ENCODE data around the gene GSKIP.
"Not testable (repeated sequence)": the region's sequence is repeated elsewhere in the genome, so short reads cannot be mapped to it uniquely, and the experiment has no call there.

The GSKIP gene

DNA sequence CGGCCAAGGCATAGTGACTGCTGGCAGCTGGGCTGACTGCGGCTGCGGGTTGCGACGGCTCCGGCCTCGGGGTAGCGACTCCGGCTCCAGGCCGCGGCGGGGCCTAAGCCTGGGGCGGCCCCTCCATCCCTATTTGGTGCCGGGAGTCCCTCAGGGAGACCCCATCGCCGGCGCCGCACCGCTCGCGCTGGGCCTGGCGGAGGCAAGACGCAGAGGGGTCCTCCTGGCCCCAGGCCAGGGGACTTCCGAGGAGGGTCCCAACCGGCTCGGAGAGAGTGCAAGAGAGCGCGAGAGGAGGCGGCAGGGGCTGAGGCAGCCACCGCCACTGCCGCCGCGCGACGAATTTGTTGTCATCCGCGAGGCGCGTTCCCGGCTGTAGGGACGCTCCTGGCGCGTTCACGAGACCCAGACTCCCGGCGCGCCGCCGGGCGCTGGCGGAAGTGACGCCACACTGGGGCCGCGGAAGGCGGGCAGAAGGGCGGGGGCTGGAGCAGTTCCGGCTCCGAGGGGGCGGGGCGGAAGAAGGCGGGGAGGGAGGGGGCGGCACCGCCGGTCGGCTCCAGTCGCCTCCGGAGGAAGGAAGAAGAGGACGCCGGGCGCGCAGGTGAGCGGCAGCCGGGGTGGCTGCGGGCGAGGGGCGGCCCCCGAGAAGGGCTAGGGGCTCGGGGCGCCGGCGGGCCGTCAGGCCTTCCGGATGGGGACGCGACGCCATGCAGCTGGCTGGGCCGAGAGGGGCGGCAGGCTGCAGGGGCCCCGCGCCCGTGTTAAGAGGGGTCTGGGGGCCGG is at the start of gene GSKIP, which contains the start of gene ATG2B:
GSKIP (plus strand) TSS at position 562 of the 786 bp plus-strand sequence. CDS start 18,722 bp downstream, outside the sequence.
ATG2B (minus strand) TSS at position 377 of the 786 bp plus-strand sequence; CDS start at position 12, 365 bp downstream.
- DNase-seq, result peak; percentile 98

- no peak for DNase-seq
Measured at GRCh38 chr14:96316087-96316486, 47.2 kb upstream of the GSKIP start.

DNA sequence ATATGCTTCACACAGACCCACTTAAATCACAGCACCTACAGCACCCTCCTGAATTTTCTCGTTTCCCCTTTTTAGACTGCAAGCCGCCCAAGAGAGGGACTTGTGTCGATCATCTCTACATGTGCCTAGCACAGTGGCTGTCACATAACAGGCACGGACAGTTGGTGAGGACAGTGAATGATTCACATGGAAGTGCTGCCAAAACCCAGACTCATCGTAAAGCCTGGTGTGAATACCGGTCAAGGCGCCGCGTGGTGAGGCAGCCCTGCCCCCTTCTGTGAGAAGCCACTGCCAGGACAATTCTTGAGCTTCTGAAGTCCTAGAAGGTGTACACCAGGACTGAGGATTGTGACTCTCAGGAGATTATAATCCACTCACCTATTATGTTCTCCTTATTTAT is 44.5 kb upstream of the GSKIP start:
- no peak for DNase-seq

GRCh38 chr14:96320605-96321004 is 42.7 kb upstream of the GSKIP start:
- DNase-seq, result no peak

- no peak for DNase-seq
Measured at GRCh38 chr14:96324219-96324618, 39.1 kb upstream of the GSKIP start.

DNA sequence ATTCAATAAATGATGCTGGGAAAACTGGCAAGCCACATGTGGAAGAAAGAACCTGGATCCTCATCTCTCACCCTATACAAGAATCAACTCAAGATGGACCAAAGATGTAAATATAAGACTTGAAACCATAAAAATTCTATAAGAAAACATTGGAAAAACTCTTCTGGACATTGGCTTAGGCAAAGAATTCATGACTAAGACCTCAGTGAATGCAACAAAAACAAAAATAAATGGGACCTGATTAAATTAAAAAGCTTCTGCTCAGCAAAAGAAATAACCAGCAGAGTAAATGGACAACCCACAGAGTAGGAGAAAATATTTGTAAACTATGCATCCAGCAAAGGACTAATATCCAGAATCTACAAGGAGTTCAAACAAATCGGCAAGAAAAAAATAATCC is 24.8 kb upstream of the GSKIP start:
- no peak for DNase-seq

- no peak for DNase-seq
Measured at GRCh38 chr14:96341323-96341722, 22.0 kb upstream of the GSKIP start.

DNA sequence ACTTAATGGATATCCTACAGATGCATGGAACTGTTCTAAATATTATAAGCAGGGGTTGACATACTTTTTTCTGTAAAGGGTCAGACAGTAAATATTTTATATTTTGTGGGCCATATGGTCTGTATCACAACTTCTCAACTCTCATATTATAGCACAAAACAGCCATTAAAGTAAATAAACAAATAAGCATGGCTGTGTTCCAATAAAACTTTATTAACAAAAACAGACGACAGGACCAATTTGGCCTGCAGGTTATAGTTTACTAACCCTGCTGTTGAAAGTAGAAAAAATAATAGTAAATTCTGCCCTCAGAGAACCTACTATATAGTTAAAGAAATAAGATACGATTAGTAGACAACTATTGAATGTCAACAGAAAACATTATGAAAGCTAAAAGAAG is 17.7 kb upstream of the GSKIP start:
- DNase-seq, result no peak

DNA sequence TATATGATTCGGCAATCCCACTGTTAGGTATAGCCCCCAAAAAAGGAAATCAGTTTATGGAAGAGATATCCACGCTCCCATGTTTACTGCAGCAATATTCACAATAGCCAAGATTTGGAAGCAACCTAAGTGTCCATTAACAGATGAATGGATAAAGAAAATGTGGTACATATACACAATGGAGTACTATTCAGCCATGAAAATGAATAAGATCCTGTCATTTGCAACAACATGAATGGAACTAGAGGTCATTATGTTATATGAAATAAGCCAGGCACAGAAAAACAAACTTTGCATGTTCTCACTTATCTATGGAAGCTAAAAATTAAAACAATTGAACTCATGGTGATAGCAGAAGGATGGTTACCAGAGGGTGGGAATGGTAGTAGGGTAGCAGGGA is 15.4 kb upstream of the GSKIP start:
- DNase-seq, result not testable (repeated sequence)

- no peak for DNase-seq
Measured at GRCh38 chr14:96349286-96350075, 13.8 kb upstream of the GSKIP start.

DNA sequence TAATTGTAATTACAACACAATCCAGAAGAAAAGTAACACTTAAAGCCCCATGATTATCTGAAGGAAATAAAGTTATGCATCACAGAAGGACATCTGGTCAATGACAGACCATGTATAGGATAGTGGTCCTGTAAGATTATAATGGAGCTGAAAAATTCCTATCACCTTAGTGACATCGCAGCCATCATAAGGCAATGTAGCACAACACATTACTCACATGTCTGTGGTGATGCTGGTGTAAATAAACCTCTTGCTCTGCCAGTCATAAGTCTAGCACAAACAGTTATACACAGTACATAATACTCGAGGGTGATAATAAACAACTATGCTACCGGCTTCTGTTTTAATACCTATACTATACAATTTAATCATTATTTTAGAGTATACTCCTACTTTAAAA is 11.3 kb upstream of the GSKIP start:
- no peak for DNase-seq

GRCh38 chr14:96352708-96353107 is 10.6 kb upstream of the GSKIP start:
- DNase-seq, result no peak

DNA sequence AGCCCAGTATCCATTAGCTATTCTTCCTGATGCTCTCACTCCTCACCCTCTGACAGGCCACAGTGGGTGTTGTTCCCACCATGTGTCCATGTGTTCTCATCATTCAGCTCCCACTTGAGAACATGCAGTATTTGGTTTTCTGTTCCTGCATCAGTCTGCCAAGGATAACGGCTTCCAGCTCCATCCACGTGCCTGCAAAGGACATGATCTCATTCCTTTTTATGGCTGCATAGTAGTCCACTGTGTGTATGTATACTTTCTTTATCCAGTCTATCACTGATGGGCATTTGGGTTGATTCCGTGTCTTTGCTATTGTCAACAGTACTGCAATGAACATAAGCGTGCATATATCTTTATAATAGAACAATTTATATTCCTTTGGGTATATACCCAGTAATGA is 9.1 kb upstream of the GSKIP start:
- no peak for DNase-seq

DNA sequence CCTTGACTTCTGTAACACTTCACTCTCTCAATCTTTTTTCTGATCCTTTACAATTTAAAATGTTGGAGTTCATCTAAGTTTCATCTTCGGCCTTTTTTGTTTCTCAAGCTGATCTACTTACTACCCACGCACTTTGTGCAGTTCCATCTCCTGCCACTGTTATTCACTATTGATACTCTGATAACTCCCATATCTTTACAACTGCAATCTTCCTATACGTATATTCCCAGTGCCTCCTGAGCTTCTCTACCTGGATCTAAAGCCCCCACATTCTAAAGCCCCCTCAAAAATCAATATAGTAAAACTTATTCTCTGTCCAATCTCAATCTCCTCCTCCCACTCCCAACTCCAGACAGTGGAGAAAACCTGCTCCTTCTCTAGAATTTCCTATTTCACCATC is 6.1 kb upstream of the GSKIP start:
- DNase-seq, result no peak

DNA sequence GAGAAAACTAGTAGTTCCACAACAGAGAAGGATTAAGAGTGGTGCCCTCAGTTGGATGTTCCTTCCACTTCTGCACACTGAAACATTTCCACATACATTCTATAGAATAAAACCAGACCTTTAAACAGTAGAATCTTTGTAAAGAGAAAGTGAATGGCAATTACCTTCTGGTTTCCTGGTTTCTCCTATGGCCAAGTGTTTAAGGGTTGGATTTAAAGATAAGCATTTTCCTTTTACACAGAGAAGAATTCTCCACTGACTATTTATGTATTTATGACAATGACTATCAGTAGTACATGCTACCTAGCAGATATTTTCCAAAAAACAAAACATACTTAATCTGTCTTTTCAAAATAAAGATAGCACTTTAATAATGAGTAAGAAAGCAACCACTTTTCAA is 3.4 kb upstream of the GSKIP start:
- DNase-seq, result no peak

DNA sequence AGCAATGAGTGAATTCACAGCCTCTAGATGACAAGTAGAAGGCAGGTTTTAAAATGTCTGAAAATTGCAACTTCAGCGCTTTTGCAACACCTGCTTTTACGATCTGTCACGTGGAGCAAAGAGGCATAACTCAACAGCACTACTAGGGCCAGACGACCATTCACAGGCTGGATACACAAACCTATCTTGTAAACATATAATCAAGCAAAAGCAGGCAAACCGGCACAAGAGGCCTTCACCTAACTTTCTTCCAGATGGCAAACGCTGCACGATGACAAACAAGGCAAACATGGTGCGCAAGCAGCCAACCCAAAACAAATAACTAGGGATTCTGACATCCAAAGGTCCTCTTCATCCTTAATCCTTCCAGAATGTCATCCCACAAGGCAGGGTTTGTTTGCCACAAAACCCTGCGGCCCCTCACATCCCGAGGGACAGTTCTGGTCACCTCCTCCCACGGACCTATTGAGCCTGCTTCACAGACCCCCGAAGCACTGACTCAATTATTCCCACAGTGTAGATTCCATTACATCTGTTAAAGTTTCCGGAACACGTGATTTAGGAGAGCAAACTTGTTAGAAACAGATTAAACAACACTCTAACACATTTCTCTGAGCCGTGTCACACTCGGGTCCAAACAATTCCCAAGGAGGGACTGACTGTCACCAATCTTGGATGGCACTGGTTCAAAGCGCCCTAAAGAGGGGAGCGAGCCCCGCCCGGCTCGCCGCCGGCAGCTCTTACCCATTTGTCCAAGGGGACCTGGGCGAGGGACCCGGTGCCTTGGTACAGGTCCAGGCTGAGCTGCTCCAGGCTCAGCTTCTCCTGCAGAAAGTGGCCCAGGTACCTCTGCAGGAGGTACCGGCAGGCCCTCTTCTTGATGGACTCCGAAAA is 1.0 kb upstream of the GSKIP start:
- peak; percentile 18 for DNase-seq

DNA sequence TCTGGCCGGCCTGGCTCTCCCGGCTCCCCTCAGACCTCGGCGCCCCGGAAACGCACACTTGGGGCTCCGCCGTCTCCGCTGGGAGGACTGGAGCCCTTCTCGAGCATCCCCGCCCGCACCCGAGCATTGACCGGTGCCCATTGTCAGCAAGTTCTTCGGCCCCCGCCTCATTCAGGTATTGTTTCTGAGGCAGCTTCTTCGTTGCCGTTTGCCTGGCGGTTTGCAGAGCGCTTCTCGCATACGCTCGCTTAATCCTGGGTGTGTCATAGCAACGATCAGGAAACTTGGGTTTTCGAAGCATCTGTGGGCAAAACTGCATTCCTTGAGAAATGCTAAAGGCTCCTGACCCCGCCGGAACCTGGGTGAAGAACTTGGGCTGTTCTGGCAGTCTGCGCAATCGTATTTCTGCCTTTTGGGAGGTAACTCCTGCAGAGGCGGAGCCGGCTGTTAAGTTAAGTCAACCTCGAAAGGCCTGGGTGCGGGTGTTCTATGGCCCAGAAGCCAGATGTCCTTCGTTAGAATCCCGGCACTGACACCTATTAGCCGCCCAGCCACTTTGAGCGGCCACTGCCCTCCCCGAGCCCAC is 518 bp downstream of the GSKIP start:
- peak; percentile 25 for DNase-seq

- no peak for DNase-seq
Measured at GRCh38 chr14:96364962-96365361, 1.6 kb downstream of the GSKIP start.

- no peak for DNase-seq
Measured at GRCh38 chr14:96368534-96368933, 5.2 kb downstream of the GSKIP start.

DNA sequence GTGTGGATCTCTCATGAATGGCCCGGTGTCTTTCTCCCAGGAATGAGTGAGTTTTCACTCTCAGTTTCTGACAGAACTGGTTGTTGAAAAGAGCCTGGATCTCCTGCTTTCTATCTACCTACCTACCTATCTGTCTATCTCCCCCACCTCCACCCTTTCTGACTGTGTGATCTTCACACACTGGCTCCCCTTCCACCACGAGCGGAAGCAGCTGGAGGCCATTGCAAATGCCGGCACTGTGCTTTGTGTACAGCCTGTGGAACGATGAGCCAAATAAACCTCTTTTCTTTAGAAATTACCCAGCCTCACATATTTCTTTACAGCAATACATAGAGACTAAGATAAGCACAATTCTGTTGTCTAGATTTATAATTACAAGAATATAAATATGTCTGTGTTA is 7.2 kb downstream of the GSKIP start:
- DNase-seq, result no peak

GRCh38 chr14:96373538-96373937 is 10.2 kb downstream of the GSKIP start:
- DNase-seq, result no peak

GRCh38 chr14:96376093-96376492 is 12.8 kb downstream of the GSKIP start:
- no peak for DNase-seq

GRCh38 chr14:96380735-96381134 is 17.4 kb downstream of the GSKIP start:
- DNase-seq, result no peak
